OCI-LY1 (cell line): ENCODE results near the gene MAP7D2.

Experiments used
- H2AFZ ChIP-seq: fragments of 200-600 bp; sonication (generic), shearing (Covaris generic); 2 replicates; pipeline ENCODE4 v1.6.0; 2014; ENCODE audit warnings: antibody characterized with exemption, mild to moderate bottlenecking, low read length
- H3F3A ChIP-seq: fragments of 200-600 bp; sonication (generic), shearing (Covaris generic); 2 replicates; pipeline ENCODE4 v1.6.0; 2014; ENCODE audit warnings: mild to moderate bottlenecking, antibody characterized with exemption, low read length, moderate library complexity; ENCODE audit not compliant: insufficient read depth
- H3K27ac ChIP-seq: fragments of 200-600 bp; sonication (generic); 2 replicates; pipeline ENCODE4 v1.5.1; 2014; ENCODE audit warnings: low read length, mixed run types, mild to moderate bottlenecking, low read depth; ENCODE audit not compliant: poor library complexity, severe bottlenecking
- H3K27me3 ChIP-seq: fragments of 200-600 bp; sonication (generic); 2 replicates; pipeline ENCODE4 v1.6.0; 2014; ENCODE audit warnings: antibody characterized with exemption, mild to moderate bottlenecking, low read length, moderate library complexity; ENCODE audit not compliant: insufficient read depth
- H3K36me3 ChIP-seq: fragments of 200-600 bp; sonication (generic); 2 replicates; pipeline ENCODE4 v1.6.1; 2014; ENCODE audit warnings: mild to moderate bottlenecking, antibody characterized with exemption, low read length, moderate library complexity, mixed read lengths; ENCODE audit not compliant: insufficient read depth
- H3K4me1 ChIP-seq: fragments of 200-600 bp; sonication (generic); 2 replicates; pipeline ENCODE4 v1.5.1; 2014; ENCODE audit warnings: mild to moderate bottlenecking, low read length, moderate library complexity; ENCODE audit not compliant: insufficient read depth, severe bottlenecking
- H3K4me2 ChIP-seq: fragments of 200-600 bp; sonication (generic), shearing (Covaris generic); 2 replicates; pipeline ENCODE4 v1.6.1; 2014; ENCODE audit warnings: low read length
- H3K4me3 ChIP-seq: fragments of 200-600 bp; sonication (generic); 2 replicates; pipeline ENCODE4 v1.5.1; 2014; ENCODE audit warnings: low read length, low read depth, mild to moderate bottlenecking, mixed read lengths; ENCODE audit not compliant: poor library complexity, severe bottlenecking
- H3K79me2 ChIP-seq: fragments of 200-600 bp; shearing (Covaris generic); 2 replicates; pipeline ENCODE4 v1.6.1; 2016; ENCODE audit warnings: mixed run types, low read length, mixed read lengths; ENCODE audit not compliant: insufficient read depth
- H3K9ac ChIP-seq: fragments of 200-600 bp; sonication (generic), shearing (Covaris generic); 2 replicates; pipeline ENCODE4 v1.6.1; 2014; ENCODE audit warnings: mild to moderate bottlenecking, low read length, mixed read lengths
- H3K9me2 ChIP-seq: fragments of 200-600 bp; sonication (generic), shearing (Covaris generic); 2 replicates; pipeline ENCODE4 v1.6.1; 2014; ENCODE audit warnings: low read depth, mild to moderate bottlenecking, low read length, mixed read lengths
- H3K9me3 ChIP-seq: fragments of 200-600 bp; shearing (Covaris generic); 2 replicates; pipeline ENCODE4 v1.6.1; 2014; ENCODE audit warnings: low read length, mixed read lengths
- H4K20me1 ChIP-seq: fragments of 200-600 bp; sonication (generic), shearing (Covaris generic); 2 replicates; pipeline ENCODE4 v1.6.0; 2016; ENCODE audit warnings: mild to moderate bottlenecking, low read length; ENCODE audit not compliant: insufficient read depth
- EZH2 ChIP-seq: fragments of 200-600 bp; sonication (generic), shearing (Covaris generic); IDR thresholded peaks from 2 replicates; pipeline ENCODE4 v1.8.0; 2017; ENCODE audit warnings: borderline replicate concordance, mixed run types, mild to moderate bottlenecking, antibody characterized with exemption, low read length, moderate library complexity, mixed read lengths
- TF ChIP-seq, protein P1 (sequence below): fragments of 200-600 bp; sonication (generic), shearing (Covaris generic); IDR thresholded peaks from 2 replicates; pipeline ENCODE4 v1.5.1; 2017; ENCODE audit warnings: mild to moderate bottlenecking, antibody characterized with exemption, low read length, moderate library complexity, mixed read lengths

MAP7D2 gene

GRCh38 chrX:20059467-20060128, 57.1 kb downstream of the MAP7D2 start:
- Histone ChIP-seq H3K4me2 (no peak overlapping the region), H3K4me3 (no peak overlapping the region), H3K9me3 (no peaks in the 10 kb centered on the region), H3F3A (no peaks in the 10 kb centered on the region), H2AFZ (no peak overlapping the region), H3K9ac (no peak overlapping the region), H3K27me3 (no peaks in the 10 kb centered on the region), H3K36me3 (no peaks in the 10 kb centered on the region), H3K27ac (no peak overlapping the region), H3K9me2 (no peaks in the 10 kb centered on the region), H4K20me1 (no peaks in the 10 kb centered on the region), H3K79me2 (no peaks in the 10 kb centered on the region), H3K4me1 (peaks cover 35% of the 10 kb centered on the region)
- TF ChIP-seq EZH2 = no peak
- TF ChIP-seq, protein P1, sequence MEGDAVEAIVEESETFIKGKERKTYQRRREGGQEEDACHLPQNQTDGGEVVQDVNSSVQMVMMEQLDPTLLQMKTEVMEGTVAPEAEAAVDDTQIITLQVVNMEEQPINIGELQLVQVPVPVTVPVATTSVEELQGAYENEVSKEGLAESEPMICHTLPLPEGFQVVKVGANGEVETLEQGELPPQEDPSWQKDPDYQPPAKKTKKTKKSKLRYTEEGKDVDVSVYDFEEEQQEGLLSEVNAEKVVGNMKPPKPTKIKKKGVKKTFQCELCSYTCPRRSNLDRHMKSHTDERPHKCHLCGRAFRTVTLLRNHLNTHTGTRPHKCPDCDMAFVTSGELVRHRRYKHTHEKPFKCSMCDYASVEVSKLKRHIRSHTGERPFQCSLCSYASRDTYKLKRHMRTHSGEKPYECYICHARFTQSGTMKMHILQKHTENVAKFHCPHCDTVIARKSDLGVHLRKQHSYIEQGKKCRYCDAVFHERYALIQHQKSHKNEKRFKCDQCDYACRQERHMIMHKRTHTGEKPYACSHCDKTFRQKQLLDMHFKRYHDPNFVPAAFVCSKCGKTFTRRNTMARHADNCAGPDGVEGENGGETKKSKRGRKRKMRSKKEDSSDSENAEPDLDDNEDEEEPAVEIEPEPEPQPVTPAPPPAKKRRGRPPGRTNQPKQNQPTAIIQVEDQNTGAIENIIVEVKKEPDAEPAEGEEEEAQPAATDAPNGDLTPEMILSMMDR = no peak

DNA sequence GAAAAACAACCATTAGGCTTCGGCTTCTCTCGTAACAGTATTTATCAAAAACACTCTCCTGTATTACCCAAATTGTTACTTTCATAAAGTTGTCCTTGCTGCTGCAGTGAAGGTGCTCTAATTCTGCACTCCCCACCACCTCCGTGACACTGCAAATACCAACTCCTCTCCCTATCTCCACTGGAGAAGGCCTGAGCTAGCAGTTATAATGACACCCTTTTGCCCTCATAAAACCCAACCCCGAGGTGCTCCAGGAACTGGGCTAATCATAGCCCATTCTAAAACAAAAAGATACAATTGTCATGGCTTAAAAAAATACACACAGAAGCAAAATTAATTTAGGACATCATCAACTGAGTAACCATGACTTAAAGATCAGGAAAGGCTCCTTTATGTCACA, 59.2 kb downstream of the MAP7D2 start:
- Histone ChIP-seq H3K36me3 (no peaks in the 10 kb centered on the region), H3K79me2 (no peaks in the 10 kb centered on the region), H3K4me1 (peaks cover 22% of the 10 kb centered on the region), H3K9me2 (no peaks in the 10 kb centered on the region), H3K9ac (no peak overlapping the region), H3K4me2 (no peak overlapping the region), H3F3A (no peaks in the 10 kb centered on the region), H4K20me1 (no peaks in the 10 kb centered on the region), H3K4me3 (no peak overlapping the region), H3K27ac (no peak overlapping the region), H2AFZ (no peak overlapping the region), H3K9me3 (no peaks in the 10 kb centered on the region), H3K27me3 (no peaks in the 10 kb centered on the region)
- TF ChIP-seq EZH2 = no peak
- TF ChIP-seq, protein P1 = no peak

DNA sequence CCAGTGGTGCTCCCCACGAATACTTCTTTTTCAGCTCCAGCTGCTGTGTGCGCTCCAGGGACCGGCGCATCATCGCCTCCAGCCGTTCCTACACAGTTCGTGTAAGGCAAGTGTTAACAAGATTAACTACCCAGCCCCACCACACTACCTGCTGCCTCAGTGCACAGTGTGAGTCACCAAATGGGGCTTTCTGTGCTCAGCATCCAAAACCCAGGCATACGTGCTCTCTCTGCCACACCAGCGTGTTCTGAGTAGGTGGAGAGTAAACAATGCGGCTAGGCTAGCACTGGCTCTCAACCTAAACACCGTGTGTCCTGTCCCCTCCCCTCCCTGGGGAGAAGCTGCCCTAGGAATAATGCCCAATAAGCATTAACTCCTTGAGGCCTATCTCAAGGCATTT, 60.0 kb downstream of the MAP7D2 start:
- Histone ChIP-seq H4K20me1 (no peaks in the 10 kb centered on the region), H3K9me3 (no peaks in the 10 kb centered on the region), H3K4me1 (peaks cover 15% of the 10 kb centered on the region), H2AFZ (no peak overlapping the region), H3K36me3 (no peaks in the 10 kb centered on the region), H3F3A (no peaks in the 10 kb centered on the region), H3K79me2 (no peaks in the 10 kb centered on the region), H3K9ac (no peak overlapping the region), H3K9me2 (no peaks in the 10 kb centered on the region), H3K4me3 (no peak overlapping the region), H3K4me2 (no peak overlapping the region), H3K27ac (no peak overlapping the region), H3K27me3 (no peaks in the 10 kb centered on the region)
- TF ChIP-seq EZH2 = no peak
- TF ChIP-seq, protein P1 = no peak
